Measurements from ENCODE around the gene SYNJ2. TPM values are rescaled to one million over a fixed set of nuclear protein-coding genes. Genes with fewer than 3 reads are reported as not detected.
A peak's percentile ranks its signal among the peaks of the same experiment; 100 is the strongest.

The SYNJ2 gene
- polyA plus RNA-seq, 2 of the 4 experiments (the other 2 are of a cell fraction), result 22.3 to 26.5 TPM

GRCh38 chr6:158020811-158021210 is 39.1 kb downstream of the SYNJ2 start (continued):
- TF ChIP-seq CHD4 (IDR thresholded peaks at IDR 0.05; ENCODE audit: borderline replicate concordance) (no peak), ZFP36 (IDR thresholded peaks at IDR 0.05; ENCODE audit: borderline replicate concordance, partially characterized antibody) (no peak), RAD21 (conservative IDR thresholded peaks at IDR 0.05 in 1 of 2, IDR thresholded peaks at IDR 0.05 in 1 of 2) (no peak), TP53 (CRISPR knock-in tag; IDR thresholded peaks at IDR 0.05) (no peak)

- Histone ChIP-seq H3K4me3 (no peak overlapping the region), H3K27ac (peak overlapping the region in 1 of 2 experiments; percentile 65; a peak in 3 of 6 replicates), H3K9me3 (no peaks in the 10 kb centered on the region), H3K4me2 (no peak overlapping the region), H3K4me1 (peaks cover 42% of the 10 kb centered on the region)
- CTCF ChIA-PET, result interaction anchor here (0.7 to 2.5 kb wide), 5 partner anchors 10 to 265 kb away, joined by 4 to 10 read pairs (median 4); partner anchors contain the start of gene SYNJ2
- POLR2A ChIA-PET, result no interaction called here
- no peak for DNase-seq (ENCODE audit: low read depth in 1 of 2, low spot score in 1 of 2)
- WGBS (ENCODE audit: missing lambda C conversion rate), result 93% methylated on average over 2 of the region's 4 CpGs
- TF ChIP-seq SREBF2 (IDR thresholded peaks at IDR 0.05), result no peak
- TF ChIP-seq, protein P1, sequence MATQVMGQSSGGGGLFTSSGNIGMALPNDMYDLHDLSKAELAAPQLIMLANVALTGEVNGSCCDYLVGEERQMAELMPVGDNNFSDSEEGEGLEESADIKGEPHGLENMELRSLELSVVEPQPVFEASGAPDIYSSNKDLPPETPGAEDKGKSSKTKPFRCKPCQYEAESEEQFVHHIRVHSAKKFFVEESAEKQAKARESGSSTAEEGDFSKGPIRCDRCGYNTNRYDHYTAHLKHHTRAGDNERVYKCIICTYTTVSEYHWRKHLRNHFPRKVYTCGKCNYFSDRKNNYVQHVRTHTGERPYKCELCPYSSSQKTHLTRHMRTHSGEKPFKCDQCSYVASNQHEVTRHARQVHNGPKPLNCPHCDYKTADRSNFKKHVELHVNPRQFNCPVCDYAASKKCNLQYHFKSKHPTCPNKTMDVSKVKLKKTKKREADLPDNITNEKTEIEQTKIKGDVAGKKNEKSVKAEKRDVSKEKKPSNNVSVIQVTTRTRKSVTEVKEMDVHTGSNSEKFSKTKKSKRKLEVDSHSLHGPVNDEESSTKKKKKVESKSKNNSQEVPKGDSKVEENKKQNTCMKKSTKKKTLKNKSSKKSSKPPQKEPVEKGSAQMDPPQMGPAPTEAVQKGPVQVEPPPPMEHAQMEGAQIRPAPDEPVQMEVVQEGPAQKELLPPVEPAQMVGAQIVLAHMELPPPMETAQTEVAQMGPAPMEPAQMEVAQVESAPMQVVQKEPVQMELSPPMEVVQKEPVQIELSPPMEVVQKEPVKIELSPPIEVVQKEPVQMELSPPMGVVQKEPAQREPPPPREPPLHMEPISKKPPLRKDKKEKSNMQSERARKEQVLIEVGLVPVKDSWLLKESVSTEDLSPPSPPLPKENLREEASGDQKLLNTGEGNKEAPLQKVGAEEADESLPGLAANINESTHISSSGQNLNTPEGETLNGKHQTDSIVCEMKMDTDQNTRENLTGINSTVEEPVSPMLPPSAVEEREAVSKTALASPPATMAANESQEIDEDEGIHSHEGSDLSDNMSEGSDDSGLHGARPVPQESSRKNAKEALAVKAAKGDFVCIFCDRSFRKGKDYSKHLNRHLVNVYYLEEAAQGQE (IDR thresholded peaks at IDR 0.05), result no peak
- no peak for TF ChIP-seq KDM5A (IDR thresholded peaks at IDR 0.05)
- no peak for TF ChIP-seq CEBPB (IDR thresholded peaks at IDR 0.05)
- no peak for TF ChIP-seq RFX5 (IDR thresholded peaks at IDR 0.05)
- no peak for TF ChIP-seq RAD21 (conservative IDR thresholded peaks at IDR 0.05 in 1 of 2, IDR thresholded peaks at IDR 0.05 in 1 of 2)
- no peak for TF ChIP-seq ZNF302 (CRISPR knock-in tag; IDR thresholded peaks at IDR 0.05)
- TF ChIP-seq, protein P2, sequence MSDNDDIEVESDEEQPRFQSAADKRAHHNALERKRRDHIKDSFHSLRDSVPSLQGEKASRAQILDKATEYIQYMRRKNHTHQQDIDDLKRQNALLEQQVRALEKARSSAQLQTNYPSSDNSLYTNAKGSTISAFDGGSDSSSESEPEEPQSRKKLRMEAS (IDR thresholded peaks at IDR 0.05), result no peak
- TF ChIP-seq ZSCAN20 (CRISPR knock-in tag; IDR thresholded peaks at IDR 0.05), result no peak
- TF ChIP-seq HOXB13 (CRISPR knock-in tag; IDR thresholded peaks at IDR 0.05; ENCODE audit: low read depth), result no peak
- no peak for TF ChIP-seq JUN (IDR thresholded peaks at IDR 0.05)
- TF ChIP-seq CHD4 (IDR thresholded peaks at IDR 0.05; ENCODE audit: borderline replicate concordance), result no peak
- no peak for TF ChIP-seq CBX8 (IDR thresholded peaks at IDR 0.05)
- no peak for TF ChIP-seq HDAC2 (IDR thresholded peaks at IDR 0.05)
- no peak for TF ChIP-seq ESRRA (IDR thresholded peaks at IDR 0.05; ENCODE audit: borderline replicate concordance, low read length)
- no peak for TF ChIP-seq RCOR1 (IDR thresholded peaks at IDR 0.05; ENCODE audit: low read depth, low read length)
- no peak for TF ChIP-seq E2F6 (IDR thresholded peaks at IDR 0.05; ENCODE audit: borderline replicate concordance, low read depth)
- no peak for TF ChIP-seq EP300 (IDR thresholded peaks at IDR 0.05)
- TF ChIP-seq, protein P3, sequence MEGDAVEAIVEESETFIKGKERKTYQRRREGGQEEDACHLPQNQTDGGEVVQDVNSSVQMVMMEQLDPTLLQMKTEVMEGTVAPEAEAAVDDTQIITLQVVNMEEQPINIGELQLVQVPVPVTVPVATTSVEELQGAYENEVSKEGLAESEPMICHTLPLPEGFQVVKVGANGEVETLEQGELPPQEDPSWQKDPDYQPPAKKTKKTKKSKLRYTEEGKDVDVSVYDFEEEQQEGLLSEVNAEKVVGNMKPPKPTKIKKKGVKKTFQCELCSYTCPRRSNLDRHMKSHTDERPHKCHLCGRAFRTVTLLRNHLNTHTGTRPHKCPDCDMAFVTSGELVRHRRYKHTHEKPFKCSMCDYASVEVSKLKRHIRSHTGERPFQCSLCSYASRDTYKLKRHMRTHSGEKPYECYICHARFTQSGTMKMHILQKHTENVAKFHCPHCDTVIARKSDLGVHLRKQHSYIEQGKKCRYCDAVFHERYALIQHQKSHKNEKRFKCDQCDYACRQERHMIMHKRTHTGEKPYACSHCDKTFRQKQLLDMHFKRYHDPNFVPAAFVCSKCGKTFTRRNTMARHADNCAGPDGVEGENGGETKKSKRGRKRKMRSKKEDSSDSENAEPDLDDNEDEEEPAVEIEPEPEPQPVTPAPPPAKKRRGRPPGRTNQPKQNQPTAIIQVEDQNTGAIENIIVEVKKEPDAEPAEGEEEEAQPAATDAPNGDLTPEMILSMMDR (IDR thresholded peaks at IDR 0.05), result no peak
- no peak for FAIRE-seq
- ATAC-seq, result no peak
Observed at GRCh38 chr6:158021376-158021775, 39.7 kb downstream of the SYNJ2 start.
